ENCODE measurements around the gene RPTOR. TPM values are rescaled to one million over a fixed set of nuclear protein-coding genes. Genes with fewer than 3 reads are reported as not detected.
A peak's percentile ranks its signal among the peaks of the same experiment; 100 is the strongest.

Gene RPTOR
- total RNA-seq, 1 experiment from 2014 or later, result 46.2 TPM

GRCh38 chr17:80991645-80992076 lies 447.0 kb downstream of the RPTOR start, which contains the start of gene CHMP6:
Gene CHMP6 (plus strand): TSS chr17:80991841. CDS start chr17:80991919, 78 bp downstream.
- TF ChIP-seq, protein P1, sequence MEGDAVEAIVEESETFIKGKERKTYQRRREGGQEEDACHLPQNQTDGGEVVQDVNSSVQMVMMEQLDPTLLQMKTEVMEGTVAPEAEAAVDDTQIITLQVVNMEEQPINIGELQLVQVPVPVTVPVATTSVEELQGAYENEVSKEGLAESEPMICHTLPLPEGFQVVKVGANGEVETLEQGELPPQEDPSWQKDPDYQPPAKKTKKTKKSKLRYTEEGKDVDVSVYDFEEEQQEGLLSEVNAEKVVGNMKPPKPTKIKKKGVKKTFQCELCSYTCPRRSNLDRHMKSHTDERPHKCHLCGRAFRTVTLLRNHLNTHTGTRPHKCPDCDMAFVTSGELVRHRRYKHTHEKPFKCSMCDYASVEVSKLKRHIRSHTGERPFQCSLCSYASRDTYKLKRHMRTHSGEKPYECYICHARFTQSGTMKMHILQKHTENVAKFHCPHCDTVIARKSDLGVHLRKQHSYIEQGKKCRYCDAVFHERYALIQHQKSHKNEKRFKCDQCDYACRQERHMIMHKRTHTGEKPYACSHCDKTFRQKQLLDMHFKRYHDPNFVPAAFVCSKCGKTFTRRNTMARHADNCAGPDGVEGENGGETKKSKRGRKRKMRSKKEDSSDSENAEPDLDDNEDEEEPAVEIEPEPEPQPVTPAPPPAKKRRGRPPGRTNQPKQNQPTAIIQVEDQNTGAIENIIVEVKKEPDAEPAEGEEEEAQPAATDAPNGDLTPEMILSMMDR (conservative IDR thresholded peaks at IDR 0.05; ENCODE audit: low read depth, low read length), result no peak
- no peak for TF ChIP-seq EZH2 (IDR thresholded peaks at IDR 0.05; ENCODE audit: low read length, unreplicated experiment)
- no peak for TF ChIP-seq EZH2phosphoT487 (IDR thresholded peaks at IDR 0.05; ENCODE audit: borderline replicate concordance, low read length)
- peak within 1 kb of the TSS; percentile 89 for H2AFZ ChIP-seq (ENCODE audit: low read length)
- H3K9ac ChIP-seq (ENCODE audit: low read length), result peak within 1 kb of the TSS; percentile 88
- intact Hi-C loops (cut with micrococcal nuclease), result no loop called here
- peak within 1 kb of the TSS; percentile 93 for H3K4me3 ChIP-seq (ENCODE audit: low read length)
- no peaks in the 10 kb centered on the region for H3F3A ChIP-seq (ENCODE audit: low read length, unreplicated experiment)
- no peak within 1 kb of the TSS for H3K27ac ChIP-seq (ENCODE audit: low read length)
- ChIA-PET CTCF (no interaction called here), POLR2A (ENCODE audit: unreplicated experiment) (no interaction called here)
- H3K4me2 ChIP-seq (ENCODE audit: low read length), result peak within 1 kb of the TSS; percentile 93
- peak; percentile 37 for ATAC-seq
- no peaks in the 10 kb centered on the region for H3K9me2 ChIP-seq (replicated peaks; ENCODE audit: low read length)
- H4K20me1 ChIP-seq (ENCODE audit: low read length), result no peaks in the 10 kb centered on the region
- peaks cover 16% of the 10 kb centered on the region for H3K79me2 ChIP-seq (ENCODE audit: low read length)
- no peaks in the 10 kb centered on the region for H3K9me3 ChIP-seq (ENCODE audit: low read length)
- DNase-seq, result peak; percentile 80
- peaks cover 4% of the 10 kb centered on the region; the same call in 1 of the 2 replicates for H3K36me3 ChIP-seq (ENCODE audit: low read depth, low read length)
- no TSS peak for BruUV-seq (replicated peaks)
- H3K27me3 ChIP-seq (ENCODE audit: low read length), result no peaks in the 10 kb centered on the region
- H3K4me1 ChIP-seq (ENCODE audit: insufficient read depth, low read length), result peaks cover 28% of the 10 kb centered on the region

DNA sequence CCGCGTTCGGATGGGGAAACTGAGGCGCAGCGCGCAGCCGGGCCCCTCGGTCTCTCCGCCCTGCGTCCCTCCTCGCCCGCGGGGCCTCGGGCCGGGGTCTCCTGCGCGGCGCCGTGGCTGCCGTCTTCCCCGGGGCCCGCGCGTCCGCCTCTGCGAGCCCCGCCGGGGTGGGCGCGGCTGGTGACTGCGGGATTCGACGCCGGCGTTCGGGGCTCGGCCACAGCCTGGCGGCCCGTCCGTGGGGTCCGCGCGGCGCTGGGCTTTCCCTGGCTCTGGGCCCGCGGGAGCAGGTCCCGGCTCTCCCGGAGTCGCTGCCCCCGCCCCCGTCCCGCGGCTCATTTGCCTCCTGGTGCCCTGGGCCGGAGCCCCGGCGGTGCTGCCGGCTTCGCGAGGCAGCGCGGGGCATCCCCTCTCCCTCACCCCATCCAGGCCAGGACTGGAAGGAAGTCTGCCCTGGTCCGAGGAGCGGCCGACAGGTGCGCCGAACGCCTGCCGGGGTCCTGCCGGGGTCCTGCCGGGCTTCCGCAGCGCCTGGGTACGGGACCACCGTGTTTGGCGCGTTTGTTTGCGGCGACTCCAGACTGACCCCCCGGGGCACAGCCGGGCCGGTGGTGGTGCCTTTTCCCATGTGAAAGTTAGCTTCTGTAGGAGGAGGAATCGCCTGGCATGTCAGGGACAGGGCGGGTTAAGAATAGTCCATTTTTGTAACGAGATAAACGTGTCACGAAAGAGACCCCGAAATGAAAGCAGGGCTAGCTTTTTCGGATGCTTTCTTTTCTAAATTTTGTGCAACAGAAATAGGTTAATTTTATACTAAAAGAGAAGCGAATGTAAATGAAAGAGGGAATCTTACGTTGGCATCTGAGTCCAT lies 447.7 kb downstream of the RPTOR start:
- ATAC-seq, result peak; percentile 25
- Histone ChIP-seq H3K27ac (ENCODE audit: low read length) (no peak overlapping the region), H2AFZ (ENCODE audit: low read length) (peak overlapping the region; percentile 89), H3K27me3 (ENCODE audit: low read length) (no peaks in the 10 kb centered on the region), H3F3A (ENCODE audit: low read length, unreplicated experiment) (no peaks in the 10 kb centered on the region), H3K9me2 (replicated peaks; ENCODE audit: low read length) (no peaks in the 10 kb centered on the region), H3K9me3 (ENCODE audit: low read length) (no peaks in the 10 kb centered on the region), H3K4me1 (ENCODE audit: insufficient read depth, low read length) (peaks cover 34% of the 10 kb centered on the region), H3K79me2 (ENCODE audit: low read length) (peaks cover 16% of the 10 kb centered on the region), H3K9ac (ENCODE audit: low read length) (peak overlapping the region; percentile 88), H4K20me1 (ENCODE audit: low read length) (no peaks in the 10 kb centered on the region), H3K36me3 (ENCODE audit: low read depth, low read length) (peaks cover 4% of the 10 kb centered on the region; the same call in 1 of the 2 replicates), H3K4me3 (ENCODE audit: low read length) (peak overlapping the region; percentile 93), H3K4me2 (ENCODE audit: low read length) (peak overlapping the region; percentile 93)
- no peak for DNase-seq
- no peak for TF ChIP-seq EZH2phosphoT487 (IDR thresholded peaks at IDR 0.05; ENCODE audit: borderline replicate concordance, low read length)
- TF ChIP-seq EZH2 (IDR thresholded peaks at IDR 0.05; ENCODE audit: low read length, unreplicated experiment), result no peak
- TF ChIP-seq, protein P1 (conservative IDR thresholded peaks at IDR 0.05; ENCODE audit: low read depth, low read length), result no peak
- no TSS peak for BruUV-seq (replicated peaks)
- intact Hi-C loops (cut with micrococcal nuclease), result no loop called here
- POLR2A ChIA-PET (ENCODE audit: unreplicated experiment), result no interaction called here
- CTCF ChIA-PET, result no interaction called here
